Stimulated activated naive CD4-positive, alpha-beta T cell treated with Interleukin-2 at 50 U/mL for 16 hours (primary cell): ENCODE measurements around the gene INHBB.
"Not testable (repeated sequence)": the region's sequence is repeated elsewhere in the genome, so short reads cannot be mapped to it uniquely, and the experiment has no call there.

Experiments
- DNase-seq: peaks from one replicate; lab custom pipeline; 2025; lab: John Stamatoyannopoulos, UW

Gene INHBB

GRCh38 chr2:120346026-120346666, at the start of gene INHBB:
Gene INHBB (plus strand): TSS chr2:120346136. CDS start chr2:120346189, 53 bp downstream.
- DNase-seq: no peak

GRCh38 chr2:120298173-120298835, 47.6 kb upstream of the INHBB start:
- no peak for DNase-seq

GRCh38 chr2:120299004-120299403, 46.9 kb upstream of the INHBB start:
- no peak for DNase-seq

- no peak for DNase-seq
These were observed 46.4 kb upstream of the INHBB start for GRCh38 chr2:120299561-120299960.

- no peak for DNase-seq
These were observed 45.6 kb upstream of the INHBB start for GRCh38 chr2:120300385-120300784.

- DNase-seq: no peak
These were observed 44.7 kb upstream of the INHBB start for GRCh38 chr2:120301284-120301683.

- no peak for DNase-seq
These were observed 43.6 kb upstream of the INHBB start for GRCh38 chr2:120302301-120302700.

- no peak for DNase-seq
These were observed 42.8 kb upstream of the INHBB start for GRCh38 chr2:120303177-120303576.

- DNase-seq: no peak
These were observed 40.6 kb upstream of the INHBB start for GRCh38 chr2:120305296-120305695.

GRCh38 chr2:120305937-120306490, 39.9 kb upstream of the INHBB start:
- no peak for DNase-seq

GRCh38 chr2:120307482-120307881, 38.5 kb upstream of the INHBB start:
- DNase-seq: no peak

- DNase-seq: no peak
These were observed 37.7 kb upstream of the INHBB start for GRCh38 chr2:120308038-120308910.

GRCh38 chr2:120310136-120310535, 35.8 kb upstream of the INHBB start:
- DNase-seq: no peak

- DNase-seq: not testable (repeated sequence)
These were observed 35.1 kb upstream of the INHBB start for GRCh38 chr2:120310841-120311240.

- DNase-seq: no peak
These were observed 33.9 kb upstream of the INHBB start for GRCh38 chr2:120312076-120312475.

GRCh38 chr2:120312860-120313694, 32.9 kb upstream of the INHBB start:
- peak; percentile 59 for DNase-seq

- DNase-seq: no peak
These were observed 32.0 kb upstream of the INHBB start for GRCh38 chr2:120313695-120314615.

GRCh38 chr2:120314690-120315366, 31.1 kb upstream of the INHBB start:
- no peak for DNase-seq

GRCh38 chr2:120315367-120316033, 30.4 kb upstream of the INHBB start:
- DNase-seq: no peak
